ENCODE results near the gene RNF144A.

DNA sequence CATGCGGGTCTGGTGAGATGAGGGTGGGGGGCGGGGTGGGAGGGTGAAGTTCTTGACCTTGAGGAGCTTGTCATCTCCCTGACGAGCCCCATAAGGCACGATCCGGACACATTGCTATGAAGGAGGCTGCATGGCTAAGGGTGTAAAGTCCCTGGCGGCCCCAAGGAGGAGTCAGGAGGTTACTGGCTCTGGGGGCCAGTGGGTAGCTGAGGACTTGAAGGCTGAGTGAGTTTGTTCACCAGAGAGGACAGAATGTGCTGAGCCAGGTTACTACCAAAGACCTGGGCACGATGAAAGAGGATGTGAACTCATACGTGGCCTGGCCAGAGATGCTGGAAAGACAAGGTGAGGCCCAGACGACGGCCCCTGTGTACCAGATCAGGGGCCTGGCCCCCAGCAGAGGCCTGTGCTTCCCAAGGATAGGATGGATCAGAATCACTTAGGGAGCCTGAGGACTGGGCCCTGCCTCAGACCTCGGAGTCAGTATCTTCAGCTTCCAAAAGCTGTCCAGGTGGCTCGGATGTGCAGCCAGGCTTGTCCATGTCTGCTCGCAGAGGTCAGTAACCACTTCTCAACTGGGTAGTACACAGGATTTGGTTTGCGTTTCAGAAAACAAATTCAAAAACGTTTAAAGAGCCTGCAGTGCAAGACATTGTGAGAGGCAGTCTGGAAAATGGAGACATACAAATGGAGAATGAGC lies 110.9 kb downstream of the RNF144A start:
- TF ChIP-seq, protein P1, sequence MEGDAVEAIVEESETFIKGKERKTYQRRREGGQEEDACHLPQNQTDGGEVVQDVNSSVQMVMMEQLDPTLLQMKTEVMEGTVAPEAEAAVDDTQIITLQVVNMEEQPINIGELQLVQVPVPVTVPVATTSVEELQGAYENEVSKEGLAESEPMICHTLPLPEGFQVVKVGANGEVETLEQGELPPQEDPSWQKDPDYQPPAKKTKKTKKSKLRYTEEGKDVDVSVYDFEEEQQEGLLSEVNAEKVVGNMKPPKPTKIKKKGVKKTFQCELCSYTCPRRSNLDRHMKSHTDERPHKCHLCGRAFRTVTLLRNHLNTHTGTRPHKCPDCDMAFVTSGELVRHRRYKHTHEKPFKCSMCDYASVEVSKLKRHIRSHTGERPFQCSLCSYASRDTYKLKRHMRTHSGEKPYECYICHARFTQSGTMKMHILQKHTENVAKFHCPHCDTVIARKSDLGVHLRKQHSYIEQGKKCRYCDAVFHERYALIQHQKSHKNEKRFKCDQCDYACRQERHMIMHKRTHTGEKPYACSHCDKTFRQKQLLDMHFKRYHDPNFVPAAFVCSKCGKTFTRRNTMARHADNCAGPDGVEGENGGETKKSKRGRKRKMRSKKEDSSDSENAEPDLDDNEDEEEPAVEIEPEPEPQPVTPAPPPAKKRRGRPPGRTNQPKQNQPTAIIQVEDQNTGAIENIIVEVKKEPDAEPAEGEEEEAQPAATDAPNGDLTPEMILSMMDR (IDR thresholded peaks at IDR 0.05) = no peak
- no peak for TF ChIP-seq POLR2A (IDR thresholded peaks at IDR 0.05)

Data from ovary (tissue), 3 donors.